MM.1S (cell line): ENCODE data around the gene SETD3.

Experiments
- DNase-seq: peaks from one replicate; pipeline ENCODE4 v3.0.0-alpha.2; 2015
- H2AFZ ChIP-seq: fragments of 300-600 bp; sonication (generic); 2 replicates; pipeline ENCODE4 v1.6.0; 2016; ENCODE audit warnings: antibody characterized with exemption, low read length
- H3F3A ChIP-seq: fragments of 300-600 bp; sonication (generic); 2 replicates; pipeline ENCODE4 v1.6.1; 2016; ENCODE audit warnings: mild to moderate bottlenecking, antibody characterized with exemption, low read length, moderate library complexity, mixed read lengths; ENCODE audit not compliant: insufficient read depth
- H3K27ac ChIP-seq: fragments of 300-600 bp; sonication (generic); 2 replicates; pipeline ENCODE4 v1.5.1; 2016; ENCODE audit warnings: mild to moderate bottlenecking, low read length
- H3K27me3 ChIP-seq: fragments of 300-600 bp; sonication (generic); replicated peaks from 2 replicates; pipeline ENCODE4 v1.6.0; 2016; ENCODE audit warnings: low read length; ENCODE audit not compliant: insufficient read depth
- H3K36me3 ChIP-seq: fragments of 300-600 bp; sonication (generic); replicated peaks from 2 replicates; pipeline ENCODE4 v1.6.1; 2016; ENCODE audit warnings: mild to moderate bottlenecking, low read length, mixed read lengths; ENCODE audit not compliant: insufficient read depth
- H3K4me1 ChIP-seq: fragments of 300-600 bp; sonication (generic); 2 replicates; pipeline ENCODE4 v1.6.1; 2016; ENCODE audit warnings: low read length, mixed read lengths
- H3K4me2 ChIP-seq: fragments of 300-600 bp; sonication (generic); 2 replicates; pipeline ENCODE4 v1.6.0; 2016; ENCODE audit warnings: low read depth, low read length
- H3K4me3 ChIP-seq: fragments of 300-600 bp; sonication (generic); 2 replicates; pipeline ENCODE4 v1.5.1; 2016; ENCODE audit warnings: low read length, mixed read lengths
- H3K79me2 ChIP-seq: fragments of 300-600 bp; sonication (generic); 2 replicates; pipeline ENCODE4 v1.6.1; 2016; ENCODE audit warnings: mixed run types, low read length, mixed read lengths
- H3K9ac ChIP-seq: fragments of 300-600 bp; sonication (generic); 2 replicates; pipeline ENCODE4 v1.6.1; 2016; ENCODE audit warnings: low read length, mixed read lengths
- H3K9me2 ChIP-seq: fragments of 300-600 bp; sonication (generic); replicated peaks from 2 replicates; pipeline ENCODE4 v1.6.1; 2016; ENCODE audit warnings: mild to moderate bottlenecking, low read length, mixed read lengths; ENCODE audit not compliant: insufficient read depth
- H3K9me3 ChIP-seq: fragments of 300-600 bp; sonication (generic); replicated peaks from 2 replicates; pipeline ENCODE4 v1.6.1; 2016; ENCODE audit warnings: mild to moderate bottlenecking, low read length, mixed read lengths; ENCODE audit not compliant: insufficient read depth
- H4K20me1 ChIP-seq: fragments of 300-600 bp; sonication (generic); 2 replicates; pipeline ENCODE4 v1.6.1; 2016; ENCODE audit warnings: mild to moderate bottlenecking, low read length, moderate library complexity, mixed read lengths; ENCODE audit not compliant: insufficient read depth
- CTCF ChIP-seq: fragments of 300-600 bp; sonication (generic); IDR thresholded peaks from 2 replicates; pipeline ENCODE4 v1.5.1; 2016; ENCODE audit warnings: antibody characterized with exemption, low read length, mixed read lengths
- EZH2 ChIP-seq: fragments of 300-600 bp; sonication (generic); optimal IDR thresholded peaks from 2 replicates; pipeline ENCODE3; 2017; ENCODE audit warnings: low read depth, mild to moderate bottlenecking, antibody characterized with exemption, low read length, mixed read lengths
- EZH2phosphoT487 ChIP-seq: fragments of 300-600 bp; sonication (generic); IDR thresholded peaks from 2 replicates; pipeline ENCODE4 v1.6.1; 2018; ENCODE audit warnings: antibody characterized with exemption, low read length

The SETD3 gene

DNA sequence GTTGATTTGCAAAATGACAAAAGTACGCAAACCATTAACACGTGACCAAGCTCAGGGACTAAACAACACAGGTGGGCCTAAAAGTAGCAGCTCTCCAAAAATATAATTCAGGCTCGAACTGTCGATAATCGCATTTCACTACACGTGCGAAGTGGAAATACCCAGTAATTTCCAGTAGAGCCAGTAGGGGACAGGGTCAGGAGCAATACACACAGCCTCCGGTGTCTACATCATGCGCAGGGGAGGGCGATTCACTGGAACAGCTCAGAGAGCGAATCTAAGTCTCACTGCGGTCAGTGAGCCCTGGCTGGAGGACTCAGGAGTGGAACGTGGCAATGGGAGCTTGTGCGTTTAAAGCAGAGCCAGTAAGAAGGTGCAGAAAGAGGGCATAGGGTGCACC is 40.4 kb downstream of the SETD3 start:
- H3K9me2 ChIP-seq = no peaks in the 10 kb centered on the region
- no peaks in the 10 kb centered on the region for H3K36me3 ChIP-seq
- 0 out of 2 replicates have a peak, but pooled peaks cover 4% of the 10 kb centered on the region for H3K4me1 ChIP-seq
- no peaks in the 10 kb centered on the region for H3F3A ChIP-seq
- TF ChIP-seq CTCF (no peak), EZH2phosphoT487 (no peak)
- H3K27ac ChIP-seq = no peak overlapping the region
- H3K4me3 ChIP-seq = no peak overlapping the region
- no peaks in the 10 kb centered on the region for H4K20me1 ChIP-seq
- H3K4me2 ChIP-seq = no peak overlapping the region
- no peaks in the 10 kb centered on the region for H3K79me2 ChIP-seq
- no peak for DNase-seq
- H3K9ac ChIP-seq = no peak overlapping the region
- no peaks in the 10 kb centered on the region for H3K27me3 ChIP-seq
- no peaks in the 10 kb centered on the region for H3K9me3 ChIP-seq
- H2AFZ ChIP-seq = no peak overlapping the region

DNA sequence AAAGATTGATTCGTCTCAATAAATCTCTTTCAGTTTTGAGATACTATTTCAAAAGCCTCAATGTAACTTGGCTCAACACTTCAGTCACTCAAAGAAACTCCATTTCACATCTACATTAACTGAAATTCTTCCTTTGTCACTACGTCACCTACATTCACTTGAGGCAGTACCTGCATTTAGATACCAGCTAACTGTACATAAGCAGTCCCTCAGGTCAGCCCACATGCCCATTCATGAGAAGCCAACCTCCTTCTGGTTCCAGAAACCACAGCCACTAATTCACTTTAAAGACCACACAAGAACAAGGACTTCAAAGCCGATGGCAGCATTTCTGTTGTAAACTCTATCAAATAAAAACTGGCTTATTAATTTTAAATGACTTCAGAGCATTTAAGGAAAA is 43.0 kb downstream of the SETD3 start:
- no peak overlapping the region for H2AFZ ChIP-seq
- H3K4me2 ChIP-seq = no peak overlapping the region
- no peaks in the 10 kb centered on the region for H3F3A ChIP-seq
- no peak overlapping the region for H3K27ac ChIP-seq
- 0 out of 2 replicates have a peak, but pooled peaks cover 4% of the 10 kb centered on the region for H3K4me1 ChIP-seq
- H3K27me3 ChIP-seq = no peaks in the 10 kb centered on the region
- no peaks in the 10 kb centered on the region for H4K20me1 ChIP-seq
- TF ChIP-seq EZH2 (no peak), EZH2phosphoT487 (no peak), CTCF (no peak)
- H3K4me3 ChIP-seq = no peak overlapping the region
- no peaks in the 10 kb centered on the region for H3K36me3 ChIP-seq
- no peak for DNase-seq
- no peaks in the 10 kb centered on the region for H3K9me2 ChIP-seq
- H3K9me3 ChIP-seq = no peaks in the 10 kb centered on the region
- no peak overlapping the region for H3K9ac ChIP-seq
- H3K79me2 ChIP-seq = no peaks in the 10 kb centered on the region

GRCh38 chr14:99436247-99437180 is 44.1 kb downstream of the SETD3 start:
- H3K9ac ChIP-seq = no peak overlapping the region
- no peaks in the 10 kb centered on the region for H4K20me1 ChIP-seq
- H3K9me2 ChIP-seq = no peaks in the 10 kb centered on the region
- no peaks in the 10 kb centered on the region for H3K27me3 ChIP-seq
- H3K9me3 ChIP-seq = no peaks in the 10 kb centered on the region
- no peaks in the 10 kb centered on the region for H3K36me3 ChIP-seq
- no peaks in the 10 kb centered on the region for H3K79me2 ChIP-seq
- peak overlapping the region; percentile 11; the same call in 1 of the 2 replicates for H3K4me2 ChIP-seq
- peak overlapping the region; percentile 41; the same call in 1 of the 2 replicates for H3K27ac ChIP-seq
- no peak for TF ChIP-seq EZH2
- TF ChIP-seq CTCF = no peak
- TF ChIP-seq EZH2phosphoT487 = no peak
- DNase-seq = peak; percentile 57
- H3K4me3 ChIP-seq = no peak overlapping the region
- H3F3A ChIP-seq = no peaks in the 10 kb centered on the region
- H3K4me1 ChIP-seq = 0 out of 2 replicates have a peak, but pooled peaks cover 4% of the 10 kb centered on the region
- H2AFZ ChIP-seq = no peak overlapping the region
